ENCODE data around the gene NR2F2.

GRCh38 chr15:96331144-96331944 lies 844 bp downstream of the NR2F2 start:
- no peak for TF ChIP-seq CTCF (IDR thresholded peaks at IDR 0.05)
- no peak for TF ChIP-seq POLR2AphosphoS5 (IDR thresholded peaks at IDR 0.05; ENCODE audit: low read depth, low read length)
- TF ChIP-seq REST (IDR thresholded peaks at IDR 0.05; ENCODE audit: insufficient read depth in 1 of 2, low read depth in 2 of 2, low read length in 1 of 2): no peak

Measured in Panc1 (cell line).